Measurements from ENCODE around the gene ATF7IP2. TPM values are rescaled to one million over a fixed set of nuclear protein-coding genes. Genes with fewer than 3 reads are reported as not detected.
"Not testable (repeated sequence)": the region's sequence is repeated elsewhere in the genome, so short reads cannot be mapped to it uniquely, and the experiment has no call there.

The ATF7IP2 gene
- total and polyA plus RNA-seq, 9 donors: 3.1 to 10.9 (median 5.3) TPM

DNA sequence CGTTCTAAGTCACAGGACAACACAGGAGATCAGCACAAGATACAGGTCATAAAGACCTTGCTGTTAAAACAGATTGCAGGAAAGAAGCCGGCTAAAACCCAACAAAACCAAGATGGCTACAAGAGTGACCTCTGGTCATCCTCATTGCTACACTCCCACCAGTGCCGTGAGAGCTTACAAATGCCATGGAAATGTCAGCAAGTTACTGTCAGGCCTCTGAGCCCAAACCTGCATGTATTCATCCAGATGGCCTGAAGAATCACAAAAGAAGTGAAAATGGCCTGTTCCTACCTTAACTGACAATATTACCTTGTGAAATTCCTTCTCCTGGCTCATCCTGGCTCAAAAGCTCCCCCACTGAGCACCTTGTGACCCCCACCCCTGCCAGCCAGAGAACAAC is 119.4 kb downstream of the ATF7IP2 start:
- not testable (repeated sequence) for H3K27ac ChIP-seq (ENCODE audit: low read length); DNase-seq; H3K36me3 ChIP-seq (ENCODE audit: control insufficient read depth, insufficient read depth, low read length); H3K4me3 ChIP-seq (ENCODE audit: low read length); H3K4me1 ChIP-seq (ENCODE audit: control insufficient read depth, insufficient read depth, low read length); H3K27me3 ChIP-seq (ENCODE audit: control insufficient read depth, insufficient read depth, low read length); H3K9me3 ChIP-seq (replicated peaks; ENCODE audit: control insufficient read depth, low read depth, low read length)
- 54% methylated on average over 2 of the region's 3 CpGs for WGBS (ENCODE audit: insufficient coverage)

- no peaks in the 10 kb centered on the region for H3K9me3 ChIP-seq (replicated peaks; ENCODE audit: control insufficient read depth, low read depth, low read length)
- H3K27me3 ChIP-seq (ENCODE audit: control insufficient read depth, insufficient read depth, low read length): no peaks in the 10 kb centered on the region
- H3K4me3 ChIP-seq (ENCODE audit: low read length): no peak overlapping the region
- no peaks in the 10 kb centered on the region for H3K4me1 ChIP-seq (ENCODE audit: control insufficient read depth, insufficient read depth, low read length)
- H3K36me3 ChIP-seq (ENCODE audit: control insufficient read depth, insufficient read depth, low read length): peaks cover 3% of the 10 kb centered on the region
- DNase-seq: peak; percentile 86
- no peak overlapping the region for H3K27ac ChIP-seq (ENCODE audit: low read length)
- 20% methylated on average over 1 of the region's 6 CpGs for WGBS (ENCODE audit: insufficient coverage)
Measured at GRCh38 chr16:10509534-10510025, 123.7 kb downstream of the ATF7IP2 start.

GRCh38 chr16:10510279-10510678 is 124.4 kb downstream of the ATF7IP2 start:
- no peaks in the 10 kb centered on the region for H3K27me3 ChIP-seq (ENCODE audit: control insufficient read depth, insufficient read depth, low read length)
- H3K4me3 ChIP-seq (ENCODE audit: low read length): no peak overlapping the region
- no peaks in the 10 kb centered on the region for H3K9me3 ChIP-seq (replicated peaks; ENCODE audit: control insufficient read depth, low read depth, low read length)
- peaks cover 3% of the 10 kb centered on the region for H3K36me3 ChIP-seq (ENCODE audit: control insufficient read depth, insufficient read depth, low read length)
- no peak overlapping the region for H3K27ac ChIP-seq (ENCODE audit: low read length)
- DNase-seq: no peak
- no peaks in the 10 kb centered on the region for H3K4me1 ChIP-seq (ENCODE audit: control insufficient read depth, insufficient read depth, low read length)
- WGBS (ENCODE audit: insufficient coverage): 56% methylated on average over 1 of the region's 2 CpGs

- no CpG with 5 or more reads among the region's 1 CpG for WGBS (ENCODE audit: insufficient coverage)
- no peaks in the 10 kb centered on the region for H3K9me3 ChIP-seq (replicated peaks; ENCODE audit: control insufficient read depth, low read depth, low read length)
- DNase-seq: no peak
- no peaks in the 10 kb centered on the region for H3K4me1 ChIP-seq (ENCODE audit: control insufficient read depth, insufficient read depth, low read length)
- no peaks in the 10 kb centered on the region for H3K27me3 ChIP-seq (ENCODE audit: control insufficient read depth, insufficient read depth, low read length)
- H3K4me3 ChIP-seq (ENCODE audit: low read length): no peak overlapping the region
- H3K36me3 ChIP-seq (ENCODE audit: control insufficient read depth, insufficient read depth, low read length): peaks cover 3% of the 10 kb centered on the region
- no peak overlapping the region for H3K27ac ChIP-seq (ENCODE audit: low read length)
Measured at GRCh38 chr16:10511829-10512228, 126.0 kb downstream of the ATF7IP2 start.

- 42% methylated on average over 3 of the region's 6 CpGs for WGBS (ENCODE audit: insufficient coverage)
- H3K27me3 ChIP-seq (ENCODE audit: control insufficient read depth, insufficient read depth, low read length): no peaks in the 10 kb centered on the region
- peak; percentile 53 for DNase-seq
- H3K4me1 ChIP-seq (ENCODE audit: control insufficient read depth, insufficient read depth, low read length): no peaks in the 10 kb centered on the region
- no peak overlapping the region for H3K27ac ChIP-seq (ENCODE audit: low read length)
- H3K4me3 ChIP-seq (ENCODE audit: low read length): no peak overlapping the region
- peaks cover 3% of the 10 kb centered on the region for H3K36me3 ChIP-seq (ENCODE audit: control insufficient read depth, insufficient read depth, low read length)
- no peaks in the 10 kb centered on the region for H3K9me3 ChIP-seq (replicated peaks; ENCODE audit: control insufficient read depth, low read depth, low read length)
Measured at GRCh38 chr16:10514369-10515055, 128.7 kb downstream of the ATF7IP2 start.

- 70% methylated on average over 5 of the region's 5 CpGs for WGBS (ENCODE audit: insufficient coverage)
- Histone ChIP-seq H3K4me1 (ENCODE audit: control insufficient read depth, insufficient read depth, low read length) (no peaks in the 10 kb centered on the region), H3K4me3 (ENCODE audit: low read length) (no peak overlapping the region), H3K36me3 (ENCODE audit: control insufficient read depth, insufficient read depth, low read length) (peaks cover 6% of the 10 kb centered on the region), H3K27ac (ENCODE audit: low read length) (no peak overlapping the region), H3K9me3 (replicated peaks; ENCODE audit: control insufficient read depth, low read depth, low read length) (no peaks in the 10 kb centered on the region), H3K27me3 (ENCODE audit: control insufficient read depth, insufficient read depth, low read length) (no peaks in the 10 kb centered on the region)
- DNase-seq: no peak
Measured at GRCh38 chr16:10517868-10518267, 132.0 kb downstream of the ATF7IP2 start.

DNA sequence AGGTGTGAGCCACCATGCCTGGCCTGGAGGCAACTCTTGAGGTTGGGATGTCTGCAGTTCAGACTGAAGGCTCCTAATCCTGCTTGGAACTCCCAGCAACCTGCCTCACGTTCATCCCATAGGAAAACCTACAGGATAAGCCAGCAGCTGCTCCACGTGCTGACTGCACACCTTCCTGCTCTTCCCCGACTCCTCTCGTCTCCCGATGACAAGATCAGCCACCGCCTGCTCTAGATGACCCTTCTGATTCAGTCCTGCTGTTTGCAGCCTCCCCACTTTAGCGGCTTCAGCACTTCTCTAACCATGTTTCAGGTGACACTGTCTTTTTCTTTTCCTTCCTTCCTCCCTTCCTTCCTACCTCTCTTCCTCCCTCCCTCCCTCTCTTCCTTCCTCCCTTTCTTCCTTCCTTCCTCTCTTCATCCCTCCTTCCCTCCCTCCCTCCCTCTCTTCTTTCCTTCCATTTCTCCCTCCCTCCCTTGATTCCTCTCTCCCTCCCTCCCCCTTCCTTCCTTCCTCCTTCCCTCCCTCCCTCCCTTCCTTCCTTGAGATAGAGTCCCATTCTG is 132.7 kb downstream of the ATF7IP2 start:
- Histone ChIP-seq H3K4me1 (ENCODE audit: control insufficient read depth, insufficient read depth, low read length) (no peaks in the 10 kb centered on the region), H3K9me3 (replicated peaks; ENCODE audit: control insufficient read depth, low read depth, low read length) (no peaks in the 10 kb centered on the region), H3K36me3 (ENCODE audit: control insufficient read depth, insufficient read depth, low read length) (peaks cover 10% of the 10 kb centered on the region), H3K27me3 (ENCODE audit: control insufficient read depth, insufficient read depth, low read length) (no peaks in the 10 kb centered on the region), H3K27ac (ENCODE audit: low read length) (no peak overlapping the region), H3K4me3 (ENCODE audit: low read length) (no peak overlapping the region)
- no peak for DNase-seq
- WGBS (ENCODE audit: insufficient coverage): 65% methylated on average over 7 of the region's 7 CpGs

GRCh38 chr16:10519297-10519696 is 133.4 kb downstream of the ATF7IP2 start:
- no peaks in the 10 kb centered on the region for H3K9me3 ChIP-seq (replicated peaks; ENCODE audit: control insufficient read depth, low read depth, low read length)
- no peaks in the 10 kb centered on the region for H3K27me3 ChIP-seq (ENCODE audit: control insufficient read depth, insufficient read depth, low read length)
- no peak overlapping the region for H3K27ac ChIP-seq (ENCODE audit: low read length)
- peaks cover 16% of the 10 kb centered on the region for H3K36me3 ChIP-seq (ENCODE audit: control insufficient read depth, insufficient read depth, low read length)
- H3K4me1 ChIP-seq (ENCODE audit: control insufficient read depth, insufficient read depth, low read length): no peaks in the 10 kb centered on the region
- H3K4me3 ChIP-seq (ENCODE audit: low read length): no peak overlapping the region
- no CpG with 5 or more reads among the region's 1 CpG for WGBS (ENCODE audit: insufficient coverage)
- no peak for DNase-seq

DNA sequence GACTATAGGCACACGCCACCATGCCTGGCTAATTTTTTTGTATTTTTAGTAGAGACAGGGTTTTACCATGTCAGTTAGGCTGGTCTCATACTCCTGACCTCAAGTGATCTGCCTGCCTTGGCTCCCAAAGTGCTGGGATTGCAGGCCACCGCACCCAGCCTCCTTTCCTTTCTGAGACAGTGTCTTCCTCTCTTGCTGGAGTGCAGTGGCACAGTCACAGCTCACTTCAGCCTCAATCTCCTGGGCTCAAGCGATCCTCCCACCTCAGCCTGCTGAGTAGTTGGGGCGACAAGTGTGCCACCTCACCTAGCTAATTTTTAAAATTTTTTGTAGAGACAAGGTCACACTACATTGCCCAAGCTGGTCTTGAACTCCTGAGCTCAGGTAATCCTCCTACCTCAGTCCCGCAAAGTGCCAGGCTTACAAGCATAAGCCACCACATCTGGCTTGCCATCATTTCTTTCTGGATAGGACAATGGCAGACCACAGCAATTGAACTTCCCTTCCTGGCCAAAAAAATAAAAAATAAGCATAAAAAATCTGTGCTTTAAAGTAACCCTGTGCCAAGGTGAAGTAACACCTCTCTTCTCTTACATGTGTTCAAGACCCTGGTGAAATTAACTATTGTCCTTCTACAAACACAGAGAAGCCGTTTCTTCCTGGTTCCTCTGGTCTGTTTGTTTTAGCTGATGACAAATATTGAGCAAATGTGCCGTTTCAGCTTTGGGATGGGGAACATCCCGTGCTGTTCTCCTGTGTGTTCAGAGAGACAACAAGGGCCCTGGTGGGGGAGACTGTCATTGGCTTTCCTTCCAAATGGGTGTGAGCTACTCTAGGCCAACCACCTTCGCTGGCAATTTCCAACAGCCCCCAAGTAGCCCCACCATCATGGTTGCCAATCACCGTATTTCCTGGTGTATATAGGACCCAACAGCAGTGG is 134.3 kb downstream of the ATF7IP2 start:
- Histone ChIP-seq H3K36me3 (ENCODE audit: control insufficient read depth, insufficient read depth, low read length) (peaks cover 19% of the 10 kb centered on the region), H3K9me3 (replicated peaks; ENCODE audit: control insufficient read depth, low read depth, low read length) (no peaks in the 10 kb centered on the region), H3K4me3 (ENCODE audit: low read length) (no peak overlapping the region), H3K27ac (ENCODE audit: low read length) (no peak overlapping the region), H3K4me1 (ENCODE audit: control insufficient read depth, insufficient read depth, low read length) (no peaks in the 10 kb centered on the region), H3K27me3 (ENCODE audit: control insufficient read depth, insufficient read depth, low read length) (no peaks in the 10 kb centered on the region)
- WGBS (ENCODE audit: insufficient coverage): 77% methylated on average over 5 of the region's 10 CpGs
- no peak for DNase-seq
